Neural cell (in vitro differentiated cells): ENCODE measurements around the gene GPATCH11. TPM values are rescaled to one million over a fixed set of nuclear protein-coding genes. Genes with fewer than 3 reads are reported as not detected.

Experiments used
- H2AFZ ChIP-seq: fragments of 200-600, 300-800 bp; sonication (generic), shearing (Covaris generic); 2 replicates; pipeline ENCODE4 v1.6.0; 2014; ENCODE audit warnings: low read depth, mild to moderate bottlenecking, antibody characterized with exemption, low read length, moderate library complexity
- H3F3A ChIP-seq: fragments of 200-600 bp; shearing (Covaris generic); 2 replicates; pipeline ENCODE4 v1.6.1; 2016; ENCODE audit warnings: mild to moderate bottlenecking, moderate library complexity, mixed read lengths, antibody characterized with exemption, low read length; ENCODE audit not compliant: insufficient read depth, poor library complexity, severe bottlenecking
- H3K27ac ChIP-seq: fragments of 200-600, 300-800 bp; sonication (generic), shearing (Covaris generic); 2 replicates; pipeline ENCODE4 v1.5.1; 2014; ENCODE audit warnings: mild to moderate bottlenecking, low read length, moderate library complexity
- H3K27me3 ChIP-seq: fragments of 300-800, 200-600 bp; sonication (generic), shearing (Covaris generic); 2 replicates; pipeline ENCODE4 v1.6.0; 2014; ENCODE audit warnings: mild to moderate bottlenecking, low read depth, low read length, moderate library complexity; ENCODE audit not compliant: insufficient read depth
- H3K36me3 ChIP-seq: fragments of 300-800, 200-600 bp; sonication (generic), shearing (Covaris generic); 2 replicates; pipeline ENCODE4 v1.5.1; 2014; ENCODE audit warnings: mild to moderate bottlenecking, antibody characterized with exemption, low read length, moderate library complexity; ENCODE audit not compliant: insufficient read depth
- H3K4me2 ChIP-seq: fragments of 300-800, 200-600 bp; sonication (generic), shearing (Covaris generic); 2 replicates; pipeline ENCODE4 v1.6.0; 2014; ENCODE audit warnings: mild to moderate bottlenecking, low read length
- H3K4me3 ChIP-seq: fragments of 300-800, 200-600 bp; sonication (generic), shearing (Covaris generic); 2 replicates; pipeline ENCODE4 v1.5.1; 2014; ENCODE audit warnings: mild to moderate bottlenecking, low read length, moderate library complexity
- H3K79me2 ChIP-seq: fragments of 200-600 bp; shearing (Covaris generic); replicated peaks from 2 replicates; pipeline ENCODE4 v1.6.0; 2014; ENCODE audit warnings: mild to moderate bottlenecking, low read length, moderate library complexity; ENCODE audit not compliant: insufficient read depth
- H3K9ac ChIP-seq: fragments of 300-800, 200-600 bp; sonication (generic), shearing (Covaris generic); 2 replicates; pipeline ENCODE4 v1.6.1; 2016; ENCODE audit warnings: mild to moderate bottlenecking, low read length, mixed read lengths
- H3K9me2 ChIP-seq: fragments of 200-600 bp; shearing (Covaris generic); 2 replicates; pipeline ENCODE4 v1.6.1; 2016; ENCODE audit warnings: mild to moderate bottlenecking, low read length, mixed read lengths; ENCODE audit not compliant: insufficient read depth
- H3K9me3 ChIP-seq: fragments of 200-600, 300-800 bp; sonication (generic), shearing (Covaris generic); 2 replicates; pipeline ENCODE4 v1.6.1; 2016; ENCODE audit warnings: mild to moderate bottlenecking, mixed run types, low read length, moderate library complexity, mixed read lengths
- H4K20me1 ChIP-seq: fragments of 200-600 bp; shearing (Covaris generic); 2 replicates; pipeline ENCODE4 v1.6.1; 2016; ENCODE audit warnings: mild to moderate bottlenecking, mixed run types; ENCODE audit not compliant: insufficient read depth
- EP300 ChIP-seq: fragments of 450-650 bp; conservative IDR thresholded peaks from 2 replicates; pipeline ENCODE4 v1.6.1; 2014; ENCODE audit warnings: antibody characterized with exemption, mild to moderate bottlenecking, moderate library complexity; ENCODE audit not compliant: poor library complexity, severe bottlenecking
- EZH2 ChIP-seq: fragments of 200-600, 300-800 bp; shearing (Covaris generic), sonication (generic); IDR thresholded peaks from 2 replicates; pipeline ENCODE4 v1.6.1; 2014; ENCODE audit warnings: antibody characterized with exemption, low read length, borderline replicate concordance, mild to moderate bottlenecking; ENCODE audit not compliant: insufficient read depth, poor library complexity, severe bottlenecking
- MXI1 ChIP-seq: fragments of 450-650 bp; conservative IDR thresholded peaks from 2 replicates; pipeline ENCODE4 v1.6.1; 2014; ENCODE audit warnings: antibody characterized with exemption, mild to moderate bottlenecking; ENCODE audit not compliant: poor library complexity, severe bottlenecking
- POLR2AphosphoS5 ChIP-seq: IDR thresholded peaks from 2 replicates; pipeline ENCODE4 v1.6.1; 2012
- RAD21 ChIP-seq: fragments of 450-650 bp; conservative IDR thresholded peaks from 2 replicates; pipeline ENCODE4 v1.6.1; 2014; ENCODE audit warnings: antibody characterized with exemption, mild to moderate bottlenecking, moderate library complexity
- SMC3 ChIP-seq: fragments of 450-650 bp; conservative IDR thresholded peaks from 2 replicates; pipeline ENCODE4 v1.6.1; 2014; ENCODE audit warnings: antibody characterized with exemption, mild to moderate bottlenecking, moderate library complexity; ENCODE audit not compliant: poor library complexity
- TAF1 ChIP-seq: IDR thresholded peaks from 2 replicates; pipeline ENCODE4 v1.6.1; 2012; ENCODE audit warnings: low read depth
- polyA plus RNA-seq: library from polyadenylated mRNA; depleted of rRNA; stranded (reverse); fragments of >200 nt; gene quantifications from 2 replicates; pipeline ENCODE4 v1.2.3, GENCODE V29; 2014
- TF ChIP-seq, protein P1 (sequence below): IDR thresholded peaks from 2 replicates; pipeline ENCODE4 v1.6.1; 2012; ENCODE audit warnings: borderline replicate concordance
- TF ChIP-seq, protein P2 (sequence below): fragments of 450-650 bp; IDR thresholded peaks from 2 replicates; pipeline ENCODE4 v1.5.1; 2014; ENCODE audit warnings: antibody characterized with exemption, mild to moderate bottlenecking, moderate library complexity; ENCODE audit not compliant: poor library complexity, severe bottlenecking

The GPATCH11 gene
- polyA plus RNA-seq, 1 donor from 2014 or later = 17.7 TPM

DNA sequence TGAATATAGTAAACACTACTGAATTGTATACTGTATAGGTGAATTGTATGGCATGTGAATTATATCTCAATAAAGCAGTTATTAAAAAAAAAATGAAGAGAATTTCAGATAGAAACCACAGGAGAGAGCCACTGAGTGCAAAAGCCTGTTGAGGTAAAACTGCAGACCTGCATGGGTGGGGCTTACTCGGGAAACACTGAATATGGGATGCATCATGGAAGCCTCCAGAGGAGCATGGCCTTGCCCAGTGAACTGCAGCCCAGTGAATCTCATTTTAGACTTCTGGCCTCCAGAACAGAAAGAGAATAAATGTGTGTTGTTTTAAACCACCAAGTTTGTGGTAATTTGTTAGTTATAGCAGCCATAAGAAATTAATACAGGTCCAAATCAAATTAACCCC lies 15.7 kb downstream of the GPATCH11 start:
- Histone ChIP-seq H3K9me3 (no peaks in the 10 kb centered on the region), H3K9me2 (no peaks in the 10 kb centered on the region), H3F3A (no peaks in the 10 kb centered on the region), H2AFZ (no peak overlapping the region), H3K27ac (no peak overlapping the region), H3K9ac (no peak overlapping the region), H3K36me3 (no peaks in the 10 kb centered on the region), H3K4me2 (no peak overlapping the region), H3K27me3 (no peaks in the 10 kb centered on the region), H3K4me3 (no peak overlapping the region), H3K79me2 (no peaks in the 10 kb centered on the region), H4K20me1 (no peaks in the 10 kb centered on the region)
- no peak for TF ChIP-seq EZH2
- TF ChIP-seq, protein P1, sequence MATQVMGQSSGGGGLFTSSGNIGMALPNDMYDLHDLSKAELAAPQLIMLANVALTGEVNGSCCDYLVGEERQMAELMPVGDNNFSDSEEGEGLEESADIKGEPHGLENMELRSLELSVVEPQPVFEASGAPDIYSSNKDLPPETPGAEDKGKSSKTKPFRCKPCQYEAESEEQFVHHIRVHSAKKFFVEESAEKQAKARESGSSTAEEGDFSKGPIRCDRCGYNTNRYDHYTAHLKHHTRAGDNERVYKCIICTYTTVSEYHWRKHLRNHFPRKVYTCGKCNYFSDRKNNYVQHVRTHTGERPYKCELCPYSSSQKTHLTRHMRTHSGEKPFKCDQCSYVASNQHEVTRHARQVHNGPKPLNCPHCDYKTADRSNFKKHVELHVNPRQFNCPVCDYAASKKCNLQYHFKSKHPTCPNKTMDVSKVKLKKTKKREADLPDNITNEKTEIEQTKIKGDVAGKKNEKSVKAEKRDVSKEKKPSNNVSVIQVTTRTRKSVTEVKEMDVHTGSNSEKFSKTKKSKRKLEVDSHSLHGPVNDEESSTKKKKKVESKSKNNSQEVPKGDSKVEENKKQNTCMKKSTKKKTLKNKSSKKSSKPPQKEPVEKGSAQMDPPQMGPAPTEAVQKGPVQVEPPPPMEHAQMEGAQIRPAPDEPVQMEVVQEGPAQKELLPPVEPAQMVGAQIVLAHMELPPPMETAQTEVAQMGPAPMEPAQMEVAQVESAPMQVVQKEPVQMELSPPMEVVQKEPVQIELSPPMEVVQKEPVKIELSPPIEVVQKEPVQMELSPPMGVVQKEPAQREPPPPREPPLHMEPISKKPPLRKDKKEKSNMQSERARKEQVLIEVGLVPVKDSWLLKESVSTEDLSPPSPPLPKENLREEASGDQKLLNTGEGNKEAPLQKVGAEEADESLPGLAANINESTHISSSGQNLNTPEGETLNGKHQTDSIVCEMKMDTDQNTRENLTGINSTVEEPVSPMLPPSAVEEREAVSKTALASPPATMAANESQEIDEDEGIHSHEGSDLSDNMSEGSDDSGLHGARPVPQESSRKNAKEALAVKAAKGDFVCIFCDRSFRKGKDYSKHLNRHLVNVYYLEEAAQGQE = no peak

DNA sequence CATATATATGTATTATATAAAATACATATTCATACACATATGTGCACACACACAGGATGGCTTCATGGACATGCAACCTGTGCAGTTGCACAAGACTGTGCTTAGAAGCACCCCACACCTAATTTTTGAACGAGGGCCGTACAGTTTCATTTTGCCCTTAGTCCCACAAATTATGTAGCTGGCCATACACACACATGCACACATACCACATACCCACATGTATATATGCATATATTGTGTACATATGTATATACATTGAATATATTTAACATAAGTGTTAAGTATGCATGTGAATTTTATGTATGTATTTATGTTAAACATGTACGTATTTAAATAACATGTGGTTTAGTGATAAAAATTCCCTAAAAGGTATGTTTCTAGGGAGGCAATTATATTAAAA lies 18.3 kb downstream of the GPATCH11 start:
- Histone ChIP-seq H3K27me3 (no peaks in the 10 kb centered on the region), H3K36me3 (no peaks in the 10 kb centered on the region), H3F3A (no peaks in the 10 kb centered on the region), H3K9ac (no peak overlapping the region), H2AFZ (no peak overlapping the region), H3K9me3 (no peaks in the 10 kb centered on the region), H3K9me2 (no peaks in the 10 kb centered on the region), H3K4me2 (no peak overlapping the region), H3K27ac (no peak overlapping the region), H4K20me1 (no peaks in the 10 kb centered on the region), H3K4me3 (no peak overlapping the region), H3K79me2 (no peaks in the 10 kb centered on the region)
- TF ChIP-seq, protein P1 = no peak
- no peak for TF ChIP-seq EP300
- no peak for TF ChIP-seq SMC3
- no peak for TF ChIP-seq TAF1
- no peak for TF ChIP-seq EZH2
- no peak for TF ChIP-seq MXI1

DNA sequence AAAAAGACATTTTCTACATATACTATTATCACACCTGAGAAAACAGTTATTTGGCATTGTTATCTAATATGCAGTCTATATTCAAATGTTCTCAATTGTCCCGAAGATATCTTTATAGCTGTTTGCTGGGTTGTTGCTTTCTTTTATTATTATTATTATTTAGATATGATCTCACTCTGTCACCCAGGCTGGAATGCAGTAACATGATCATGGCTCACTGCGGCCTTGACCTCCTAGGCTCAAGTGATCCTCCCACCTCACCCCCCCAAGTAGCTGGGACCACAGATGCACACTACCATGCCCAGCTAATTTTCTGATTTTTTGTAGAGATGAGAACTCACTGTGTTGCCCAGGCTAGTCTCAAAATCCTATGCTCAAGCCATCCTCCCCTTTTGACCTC lies 19.9 kb downstream of the GPATCH11 start:
- Histone ChIP-seq H3K4me3 (no peak overlapping the region), H3K9me2 (no peaks in the 10 kb centered on the region), H3K9ac (no peak overlapping the region), H4K20me1 (no peaks in the 10 kb centered on the region), H3K27me3 (no peaks in the 10 kb centered on the region), H2AFZ (no peak overlapping the region), H3K4me2 (no peak overlapping the region), H3K79me2 (no peaks in the 10 kb centered on the region), H3F3A (no peaks in the 10 kb centered on the region), H3K27ac (no peak overlapping the region), H3K9me3 (no peaks in the 10 kb centered on the region), H3K36me3 (no peaks in the 10 kb centered on the region)
- no peak for TF ChIP-seq EP300
- TF ChIP-seq, protein P2, sequence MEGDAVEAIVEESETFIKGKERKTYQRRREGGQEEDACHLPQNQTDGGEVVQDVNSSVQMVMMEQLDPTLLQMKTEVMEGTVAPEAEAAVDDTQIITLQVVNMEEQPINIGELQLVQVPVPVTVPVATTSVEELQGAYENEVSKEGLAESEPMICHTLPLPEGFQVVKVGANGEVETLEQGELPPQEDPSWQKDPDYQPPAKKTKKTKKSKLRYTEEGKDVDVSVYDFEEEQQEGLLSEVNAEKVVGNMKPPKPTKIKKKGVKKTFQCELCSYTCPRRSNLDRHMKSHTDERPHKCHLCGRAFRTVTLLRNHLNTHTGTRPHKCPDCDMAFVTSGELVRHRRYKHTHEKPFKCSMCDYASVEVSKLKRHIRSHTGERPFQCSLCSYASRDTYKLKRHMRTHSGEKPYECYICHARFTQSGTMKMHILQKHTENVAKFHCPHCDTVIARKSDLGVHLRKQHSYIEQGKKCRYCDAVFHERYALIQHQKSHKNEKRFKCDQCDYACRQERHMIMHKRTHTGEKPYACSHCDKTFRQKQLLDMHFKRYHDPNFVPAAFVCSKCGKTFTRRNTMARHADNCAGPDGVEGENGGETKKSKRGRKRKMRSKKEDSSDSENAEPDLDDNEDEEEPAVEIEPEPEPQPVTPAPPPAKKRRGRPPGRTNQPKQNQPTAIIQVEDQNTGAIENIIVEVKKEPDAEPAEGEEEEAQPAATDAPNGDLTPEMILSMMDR = no peak
- TF ChIP-seq SMC3 = no peak
- no peak for TF ChIP-seq EZH2
- no peak for TF ChIP-seq RAD21
- no peak for TF ChIP-seq TAF1
- no peak for TF ChIP-seq MXI1
- no peak for TF ChIP-seq POLR2AphosphoS5
